T-helper 22 cell (primary cell): Measurements from ENCODE around the gene DLX4.

ENCODE experiments used
- DNase-seq: peaks from one replicate; pipeline ENCODE4 v3.0.0-alpha.2; 2020; ENCODE audit warnings: low read depth

Gene DLX4

GRCh38 chr17:50014471-50015088 lies 45.6 kb downstream of the DLX4 start:
- no peak for DNase-seq

GRCh38 chr17:50015146-50015545 lies 46.2 kb downstream of the DLX4 start:
- DNase-seq: no peak

DNA sequence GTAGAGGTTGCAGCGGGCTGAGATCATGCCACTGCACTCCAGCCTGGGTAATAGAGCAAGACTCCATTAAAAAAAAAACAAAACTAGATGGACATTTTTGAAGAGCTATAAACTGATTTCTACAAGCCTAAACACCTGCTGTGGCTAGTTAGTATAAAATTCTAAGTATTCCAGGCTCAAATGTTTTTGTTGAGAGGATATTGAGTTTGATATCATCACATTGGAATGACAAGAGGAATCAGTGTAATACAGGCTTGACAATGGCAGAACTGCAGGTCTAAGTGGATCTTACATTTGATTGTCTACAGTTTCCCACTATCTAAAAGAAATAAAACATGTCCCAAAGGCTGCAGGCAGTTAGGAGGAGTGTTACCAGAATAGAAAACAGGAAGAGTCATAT lies 49.9 kb downstream of the DLX4 start:
- no peak for DNase-seq

- DNase-seq: no peak
These were observed 52.0 kb downstream of the DLX4 start for GRCh38 chr17:50020841-50021599.

GRCh38 chr17:50021681-50022370 lies 52.8 kb downstream of the DLX4 start:
- DNase-seq: no peak

DNA sequence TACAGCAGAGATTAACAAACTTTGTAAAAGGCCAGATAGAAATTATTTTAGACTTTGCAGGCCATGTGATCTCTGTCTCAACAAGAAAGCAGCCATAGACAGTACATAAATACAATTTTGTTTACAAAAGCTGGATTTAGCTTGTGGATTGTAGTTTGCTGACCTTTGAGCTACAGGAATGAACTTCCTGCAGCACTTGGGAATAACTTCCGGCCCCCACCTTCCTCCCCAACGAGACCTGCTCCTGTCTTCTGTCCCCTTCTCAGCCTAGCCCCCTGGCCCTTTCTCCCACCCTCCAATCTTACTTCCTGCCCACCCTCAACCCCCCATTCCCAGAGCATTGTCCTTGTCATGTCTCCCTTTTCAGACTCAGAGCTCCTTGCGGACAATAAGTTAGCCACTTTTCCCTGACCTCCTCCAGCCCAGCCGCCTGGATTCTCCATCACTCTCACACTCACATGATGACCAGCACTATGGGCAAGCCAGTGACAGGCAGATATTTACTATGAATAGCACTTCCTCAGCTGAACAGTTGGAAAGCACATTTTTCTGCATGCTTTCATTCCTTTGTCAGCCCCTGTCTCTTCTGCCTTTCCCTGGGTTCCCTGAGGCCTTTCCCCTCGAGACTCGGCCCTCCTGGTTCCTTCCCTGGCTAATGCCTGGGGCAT lies 53.6 kb downstream of the DLX4 start:
- no peak for DNase-seq

DNA sequence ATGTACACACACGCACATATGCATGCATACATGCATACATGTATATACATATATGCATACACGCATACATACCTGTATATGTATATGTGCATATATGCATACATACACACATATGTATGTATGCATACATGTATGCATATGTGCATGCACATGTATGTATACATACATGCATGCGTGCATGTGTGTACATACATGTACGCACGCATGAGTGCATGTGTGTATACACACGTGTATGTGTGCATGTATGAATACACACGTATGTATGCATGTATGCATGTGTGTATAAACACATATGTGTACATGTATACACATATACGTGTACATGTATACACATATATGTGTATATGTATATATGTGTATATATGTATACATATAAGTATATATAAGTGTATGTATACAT lies 54.5 kb downstream of the DLX4 start:
- no peak for DNase-seq
